NCI-H2171 (cell line): ENCODE measurements around the gene CYSTM1.

Experiments
- DNase-seq: peaks from one replicate; lab custom pipeline; 2025; lab: John Stamatoyannopoulos, UW

CYSTM1 gene

GRCh38 chr5:140236891-140237598 lies 62.1 kb downstream of the CYSTM1 start:
- no peak for DNase-seq

GRCh38 chr5:140238756-140239155 lies 63.8 kb downstream of the CYSTM1 start:
- DNase-seq, result no peak

- no peak for DNase-seq
These were observed 64.5 kb downstream of the CYSTM1 start for GRCh38 chr5:140239461-140239860.

GRCh38 chr5:140239939-140240700 lies 65.1 kb downstream of the CYSTM1 start:
- no peak for DNase-seq

- no peak for DNase-seq
These were observed 66.2 kb downstream of the CYSTM1 start for GRCh38 chr5:140240987-140241706.

GRCh38 chr5:140242099-140242498 lies 67.1 kb downstream of the CYSTM1 start:
- no peak for DNase-seq

- DNase-seq, result no peak
These were observed 68.0 kb downstream of the CYSTM1 start for GRCh38 chr5:140242890-140243585.

GRCh38 chr5:140243706-140244250 lies 68.8 kb downstream of the CYSTM1 start:
- DNase-seq, result no peak

GRCh38 chr5:140244525-140245025 lies 69.6 kb downstream of the CYSTM1 start:
- DNase-seq, result no peak

- DNase-seq, result no peak
These were observed 70.4 kb downstream of the CYSTM1 start for GRCh38 chr5:140245341-140245740.

- no peak for DNase-seq
These were observed 70.9 kb downstream of the CYSTM1 start for GRCh38 chr5:140245926-140246325.

- no peak for DNase-seq
These were observed 71.6 kb downstream of the CYSTM1 start for GRCh38 chr5:140246378-140247122.

- DNase-seq, result no peak
These were observed 73.4 kb downstream of the CYSTM1 start for GRCh38 chr5:140248414-140248813.

GRCh38 chr5:140249536-140249935 lies 74.5 kb downstream of the CYSTM1 start:
- DNase-seq, result no peak

GRCh38 chr5:140250386-140250785 lies 75.4 kb downstream of the CYSTM1 start:
- no peak for DNase-seq

- DNase-seq, result no peak
These were observed 76.6 kb downstream of the CYSTM1 start for GRCh38 chr5:140251527-140251973.

- no peak for DNase-seq
These were observed 77.6 kb downstream of the CYSTM1 start for GRCh38 chr5:140252470-140253126.

- no peak for DNase-seq
These were observed 79.0 kb downstream of the CYSTM1 start for GRCh38 chr5:140253985-140254384.

GRCh38 chr5:140255460-140256157 lies 80.6 kb downstream of the CYSTM1 start:
- DNase-seq, result no peak

GRCh38 chr5:140256726-140257125 lies 81.7 kb downstream of the CYSTM1 start:
- DNase-seq, result no peak
